Esophagus muscularis mucosa (tissue), 4 donors: ENCODE results near the gene CUL3.
"Not testable (repeated sequence)": the region's sequence is repeated elsewhere in the genome, so short reads cannot be mapped to it uniquely, and the experiment has no call there.

Experiments
- CTCF ChIP-seq, 3 experiments: fragments of 200-600 bp in 2 of 3; fragments of 450-650 bp in 1 of 3; sonication (generic) in 2 of 3; IDR thresholded peaks; one replicate each; pipeline ENCODE4 v1.5.1; 2017 to 2019; ENCODE audit warnings: antibody characterized with exemption in 3 of 3, mild to moderate bottlenecking in 2 of 3, moderate library complexity in 1 of 3
- EP300 ChIP-seq: sonication (generic); formaldehyde crosslinking; IDR thresholded peaks from one replicate; pipeline ENCODE4 v1.6.1; 2017; ENCODE audit warnings: antibody characterized with exemption
- POLR2A ChIP-seq: fragments of 450-650 bp; IDR thresholded peaks from one replicate; pipeline ENCODE4 v1.6.1; 2017; ENCODE audit warnings: antibody characterized with exemption, moderate library complexity, mild to moderate bottlenecking, low read depth
- POLR2AphosphoS5 ChIP-seq, 2 donors: sonication (generic); formaldehyde crosslinking; IDR thresholded peaks; one replicate each; pipeline ENCODE4 v1.6.1; 2017; ENCODE audit warnings: antibody characterized with exemption in 2 of 2

GRCh38 chr2:224603746-224604500 lies 18.8 kb upstream of the CUL3 start:
- not testable (repeated sequence) for TF ChIP-seq POLR2A; CTCF (IDR thresholded peaks at IDR 0.05); POLR2AphosphoS5 (IDR thresholded peaks at IDR 0.05); EP300
